GM21529 (cell line): ENCODE results near the gene SYK.
A peak's percentile ranks its signal among the peaks of the same experiment; 100 is the strongest.

Source experiments
- ATAC-seq: cut with Tn5 transposase; IDR thresholded peaks from one replicate; pipeline ENCODE4 v1.9.1; 2021; ENCODE audit not compliant: unreplicated experiment

SYK gene

GRCh38 chr9:90901933-90902332, 100.3 kb downstream of the SYK start:
- ATAC-seq: no peak

GRCh38 chr9:90903766-90904424, 102.3 kb downstream of the SYK start:
- no peak for ATAC-seq

DNA sequence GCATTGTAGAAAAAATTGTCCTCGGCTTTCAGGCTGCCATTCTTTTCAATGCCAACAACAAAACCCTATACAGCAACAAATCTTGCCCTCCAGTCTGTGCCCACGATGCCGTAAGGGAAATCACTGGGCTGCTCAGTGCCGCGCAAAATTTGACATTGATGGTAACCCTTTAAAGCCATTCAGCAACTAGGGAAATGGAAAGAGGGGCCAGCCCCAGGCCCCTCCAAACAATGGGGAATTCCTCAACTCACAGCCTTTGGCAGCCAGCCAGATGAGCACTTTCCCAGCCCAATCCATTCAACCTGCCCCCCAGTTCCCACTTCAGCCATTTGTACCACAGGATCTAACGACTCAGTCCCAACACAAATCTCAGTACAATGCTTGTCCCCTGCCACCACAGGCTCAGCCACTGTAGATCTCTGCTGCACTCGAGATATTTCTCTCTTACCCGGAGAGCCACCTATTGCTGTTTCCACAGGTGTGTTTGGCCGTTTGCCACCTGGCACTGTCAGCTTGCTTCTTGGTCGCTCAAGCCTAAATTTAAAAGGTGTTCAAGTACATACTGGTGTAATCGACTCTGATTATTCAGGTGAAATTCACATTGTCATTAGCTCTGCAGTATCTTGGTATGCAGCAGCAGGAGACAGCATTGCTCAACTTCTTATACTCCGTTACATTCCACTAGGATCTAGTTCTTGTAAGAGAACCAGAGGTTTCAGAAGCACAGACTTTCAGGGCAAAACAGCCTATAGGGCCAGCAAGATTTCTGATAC, 103.3 kb downstream of the SYK start:
- no peak for ATAC-seq

- no peak for ATAC-seq
Measured at GRCh38 chr9:90905822-90906221, 104.2 kb downstream of the SYK start.

DNA sequence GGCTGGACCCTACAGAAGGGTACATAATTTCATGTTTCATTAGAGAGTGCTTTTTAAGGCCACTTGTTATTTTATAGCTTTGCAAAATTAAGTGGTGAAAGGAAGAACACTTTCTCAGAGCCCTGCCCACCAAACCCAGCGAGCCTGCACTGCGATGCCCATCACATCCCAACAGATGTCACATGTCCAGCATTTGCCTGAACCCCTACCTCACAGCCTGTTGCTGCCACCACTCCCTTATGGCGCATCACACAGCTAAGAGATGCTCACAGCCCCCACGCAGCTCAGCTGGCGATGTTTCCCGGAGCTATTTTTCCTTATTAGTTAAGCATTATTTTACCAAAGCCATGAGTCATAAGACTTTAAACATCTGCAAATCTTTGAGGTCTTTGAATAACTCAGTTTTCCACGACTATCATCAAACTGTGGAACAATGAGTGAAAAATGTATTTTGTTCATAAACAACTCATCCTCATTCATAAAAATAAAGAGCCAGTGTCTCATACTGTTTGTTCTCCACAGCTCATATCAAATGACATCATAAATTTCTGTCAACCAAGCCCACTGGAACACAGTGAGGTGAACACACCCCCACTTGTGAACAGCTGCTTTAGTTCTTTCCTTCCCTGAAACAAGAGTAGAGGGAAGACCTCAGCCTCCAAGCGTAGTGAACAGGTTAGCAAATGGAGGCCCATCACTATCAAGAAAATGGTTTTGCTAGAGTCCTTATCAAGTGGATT, 104.9 kb downstream of the SYK start:
- ATAC-seq: no peak

- ATAC-seq: no peak
Measured at GRCh38 chr9:90907056-90907445, 105.4 kb downstream of the SYK start.

GRCh38 chr9:90907790-90908189, 106.2 kb downstream of the SYK start:
- ATAC-seq: no peak

- no peak for ATAC-seq
Measured at GRCh38 chr9:90909225-90909624, 107.6 kb downstream of the SYK start.

- ATAC-seq: no peak
Measured at GRCh38 chr9:90909747-90910283, 108.2 kb downstream of the SYK start.

DNA sequence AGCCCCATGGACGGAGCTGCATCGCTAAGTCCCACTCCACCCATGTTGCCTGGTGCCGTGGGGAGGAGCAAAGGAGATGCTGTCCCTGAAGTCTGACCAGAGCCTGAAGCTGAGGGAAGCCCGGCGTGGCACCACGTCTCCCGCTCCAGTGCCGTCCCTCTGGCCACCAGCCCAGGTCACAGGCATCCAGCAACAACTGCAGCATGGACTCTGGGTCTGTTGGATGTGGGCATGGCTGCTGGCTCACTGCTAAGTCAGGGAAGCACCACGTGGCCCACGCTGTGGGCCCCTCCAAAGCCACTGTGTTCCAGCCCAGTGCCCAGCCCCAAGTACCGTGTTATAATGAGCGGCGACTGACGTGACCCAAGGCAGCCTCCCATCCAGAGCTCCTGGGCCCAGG, 112.6 kb downstream of the SYK start:
- ATAC-seq: no peak

- peak; percentile 87 for ATAC-seq
Measured at GRCh38 chr9:90914868-90915483, 113.4 kb downstream of the SYK start.

DNA sequence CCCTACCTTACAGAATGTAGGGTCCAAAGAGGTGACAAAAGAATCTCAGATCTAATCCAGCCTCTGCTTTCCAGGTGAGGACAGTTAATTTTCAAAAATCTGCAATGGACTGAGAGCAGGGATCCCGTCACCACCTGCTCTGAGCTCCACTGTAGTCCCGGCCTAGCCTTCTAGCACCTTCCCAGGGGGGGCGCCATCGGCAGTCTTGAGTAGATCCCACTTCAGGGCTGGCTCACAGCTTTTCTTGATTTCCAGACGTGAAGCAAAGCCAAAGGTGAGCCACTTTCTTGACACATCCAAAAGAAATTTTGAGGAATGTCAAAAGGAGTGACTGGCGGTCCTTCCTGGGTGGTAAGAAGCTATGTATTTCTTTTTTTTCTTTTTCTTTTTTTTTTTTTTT, 114.1 kb downstream of the SYK start:
- ATAC-seq: no peak

DNA sequence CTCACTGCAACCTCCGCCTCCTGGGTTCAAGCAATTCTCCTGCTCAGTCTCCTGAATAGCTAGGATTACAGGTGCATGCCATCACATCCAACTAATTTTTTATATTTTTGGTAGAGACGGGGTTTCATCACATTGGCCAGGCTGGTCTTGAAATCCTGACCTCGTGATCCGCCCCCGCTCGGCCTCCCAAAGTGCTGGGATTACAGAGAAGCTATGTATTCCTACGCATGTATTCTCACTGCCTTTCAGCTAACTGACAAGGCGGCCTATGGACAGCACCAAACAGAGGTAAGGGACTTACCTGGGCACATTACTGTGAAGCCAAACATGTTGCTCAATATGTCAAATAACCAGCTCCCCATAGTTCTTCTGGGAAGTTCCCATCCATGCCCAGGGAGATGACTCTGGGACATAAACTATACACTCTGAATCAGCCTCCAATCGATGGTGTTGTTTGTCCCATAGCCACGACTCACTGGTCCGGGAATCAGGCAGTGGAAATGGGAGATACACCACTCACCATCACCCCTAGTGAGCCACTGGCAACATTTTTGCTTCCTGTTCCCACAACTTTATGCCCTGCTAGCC, 114.6 kb downstream of the SYK start:
- ATAC-seq: no peak

DNA sequence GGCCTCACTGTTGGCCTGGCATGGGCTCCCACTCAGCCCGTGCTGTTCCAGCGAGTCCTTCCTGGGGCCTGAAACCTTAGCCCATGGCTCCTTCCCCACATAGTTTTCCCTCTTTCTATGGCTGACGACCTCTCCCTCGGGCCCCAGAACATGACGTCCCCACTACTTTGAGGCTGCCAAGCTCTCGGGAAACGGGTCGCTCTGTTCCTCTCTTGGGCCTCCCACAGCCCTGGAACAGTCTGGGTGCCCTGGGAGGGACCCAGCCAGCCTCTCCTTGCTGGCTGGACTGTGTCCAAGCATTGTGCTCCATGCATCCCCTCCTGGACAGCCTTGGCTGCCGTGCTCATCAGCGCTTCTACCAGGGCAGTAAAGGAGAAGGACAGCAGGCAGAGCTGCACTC, 118.3 kb downstream of the SYK start:
- no peak for ATAC-seq

- ATAC-seq: no peak
Measured at GRCh38 chr9:90921104-90921503, 119.5 kb downstream of the SYK start.

GRCh38 chr9:90921969-90922368, 120.3 kb downstream of the SYK start:
- ATAC-seq: no peak

DNA sequence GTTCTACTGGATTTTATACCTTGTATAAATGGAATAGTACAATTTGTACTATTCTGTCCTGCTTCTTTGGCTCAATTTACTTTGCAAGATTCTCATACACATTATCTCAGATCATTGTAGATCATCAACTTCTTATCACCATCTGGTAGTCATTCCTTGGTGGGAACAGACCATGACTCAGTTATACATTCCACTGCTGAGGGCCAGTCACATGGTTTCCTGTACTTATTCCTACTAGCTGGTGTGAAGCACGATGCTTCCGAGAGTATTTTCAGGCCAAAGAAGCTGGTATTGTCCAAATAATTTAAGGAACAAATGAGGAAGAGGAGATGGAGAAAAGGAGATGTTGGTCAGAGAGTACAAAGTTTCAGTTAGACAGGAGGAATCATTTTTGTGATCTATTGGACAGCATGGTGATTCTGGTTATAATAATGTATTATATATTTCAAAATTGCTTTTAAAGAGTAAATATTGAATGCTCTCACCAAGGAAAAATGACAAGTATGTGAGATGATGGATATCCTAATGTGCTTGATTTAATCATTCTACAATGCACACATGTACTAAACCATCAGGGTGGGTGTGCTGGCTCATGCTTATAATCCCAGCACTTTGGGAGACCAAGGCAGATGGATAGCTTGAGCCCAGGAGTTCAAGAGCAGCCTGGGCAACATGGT, 124.1 kb downstream of the SYK start:
- no peak for ATAC-seq

DNA sequence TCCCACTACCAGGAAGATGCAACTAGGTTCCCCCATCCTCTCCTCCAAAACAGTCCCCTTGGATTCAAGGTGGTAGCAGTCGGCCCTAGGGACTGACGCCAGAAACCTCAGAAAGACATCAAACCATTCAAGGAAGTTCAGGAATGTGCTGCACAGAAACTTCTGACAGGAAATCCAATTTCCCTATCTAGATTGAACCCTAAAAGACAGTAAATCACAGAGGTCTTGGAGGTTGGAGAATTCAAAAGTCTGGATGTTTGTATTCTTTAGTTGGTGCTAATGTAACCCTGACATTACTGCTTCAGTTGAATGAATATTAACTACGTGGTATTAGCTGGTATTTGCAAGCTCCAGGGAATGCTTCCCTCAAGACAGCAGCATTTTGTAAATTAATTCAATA, 125.3 kb downstream of the SYK start:
- no peak for ATAC-seq

DNA sequence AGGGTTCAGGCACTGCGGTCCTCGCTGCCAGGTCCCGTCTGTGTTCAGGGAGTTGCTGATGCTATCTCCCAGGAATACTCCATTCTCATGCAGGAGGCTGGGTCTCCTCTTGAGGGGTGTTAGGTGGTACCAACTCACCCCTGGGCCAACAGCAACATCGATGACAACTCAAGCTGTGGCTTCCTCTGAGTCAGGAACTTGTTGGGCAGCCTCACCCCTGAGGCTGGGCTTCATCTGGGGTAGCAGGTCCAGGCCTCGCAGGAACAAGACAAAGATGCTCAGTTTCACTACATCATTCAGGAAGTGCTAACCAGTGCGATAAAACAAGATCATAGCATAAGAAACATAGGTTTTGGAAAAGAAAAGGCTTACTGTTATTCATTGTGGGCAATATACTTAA, 125.9 kb downstream of the SYK start:
- no peak for ATAC-seq

DNA sequence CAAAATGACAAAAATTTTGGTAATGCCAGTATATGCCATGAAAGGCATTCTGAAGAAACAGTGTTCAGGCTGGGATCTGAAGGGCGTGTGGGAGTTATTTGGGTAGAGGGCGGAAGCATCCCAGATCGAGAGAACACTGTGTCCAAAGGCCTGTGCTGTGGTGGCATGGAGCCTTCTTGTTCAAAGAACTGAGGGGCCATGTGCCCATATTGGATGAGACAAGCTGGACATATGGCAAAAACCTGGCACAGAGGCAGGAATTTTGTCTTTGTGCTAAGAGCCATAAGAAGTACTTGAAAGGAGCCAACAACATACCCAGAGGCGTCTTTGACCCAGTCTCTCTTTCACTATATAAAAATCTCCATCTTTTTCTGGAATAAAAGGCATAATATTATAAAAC, 128.0 kb downstream of the SYK start:
- ATAC-seq: no peak
